Upper lobe of right lung (tissue), 1 donor: Measurements from ENCODE around the gene GLI3. TPM values are rescaled to one million over a fixed set of nuclear protein-coding genes. Genes with fewer than 3 reads are reported as not detected.

Source experiments
- ATAC-seq: fragments of 200-7000 bp; cut with Tn5 transposase; one replicate; pipeline ENCODE4 v1.9.1; 2020; ENCODE audit warnings: mild to moderate bottlenecking, moderate library complexity
- DNase-seq: peaks from one replicate; pipeline ENCODE4 v3.0.0-alpha.2; 2020
- H3K27ac ChIP-seq: fragments of 200-600 bp; one replicate; pipeline ENCODE4 v1.8.0; 2022
- H3K27me3 ChIP-seq: fragments of 200-600 bp; one replicate; pipeline ENCODE4 v1.8.0; 2022; ENCODE audit warnings: mild to moderate bottlenecking
- H3K36me3 ChIP-seq: fragments of 200-600 bp; one replicate; pipeline ENCODE4 v1.8.0; 2022
- H3K4me1 ChIP-seq: fragments of 200-600 bp; one replicate; pipeline ENCODE4 v1.8.0; 2022
- H3K4me3 ChIP-seq: fragments of 200-600 bp; one replicate; pipeline ENCODE4 v1.8.0; 2022; ENCODE audit warnings: mild to moderate bottlenecking
- H3K9me3 ChIP-seq: fragments of 200-600 bp; one replicate; pipeline ENCODE4 v1.8.0; 2022
- CTCF ChIP-seq: fragments of 200-600 bp; IDR thresholded peaks from one replicate; pipeline ENCODE4 v1.8.0; 2022; ENCODE audit warnings: antibody characterized with exemption
- intact Hi-C: fragments of 100-400 bp; cut with DNase I; formaldehyde crosslinking; loops from one replicate; pipeline ENCODE4 v1.11.0; 2022
- total RNA-seq: library from RNA; stranded (reverse); fragmentation: NEBNext Ultra II Directional; extraction: Animal tissue kit (Norgen Biotek cat#: 25700); gene quantifications from one replicate; pipeline ENCODE4 v1.2.1, GENCODE V29; 2021
- donor health status: DM: no; HTN: yes; CAD: no; lungs with severe emphysema.

The GLI3 gene
- total RNA-seq, 1 donor from 2014 or later = 17.5 TPM

- no peaks in the 10 kb centered on the region for H3K36me3 ChIP-seq
- no peaks in the 10 kb centered on the region for H3K9me3 ChIP-seq
- ATAC-seq (no peak), DNase-seq (no peak)
- peaks cover 7% of the 10 kb centered on the region for H3K4me1 ChIP-seq
- no peaks in the 10 kb centered on the region for H3K27me3 ChIP-seq
- H3K27ac ChIP-seq = no peak overlapping the region
- no peak overlapping the region for H3K4me3 ChIP-seq
- intact Hi-C loops = no loop called here
- no peak for TF ChIP-seq CTCF
These were observed 39.6 kb downstream of the GLI3 start for GRCh38 chr7:42197451-42197850.

GRCh38 chr7:42194238-42194637 is 42.8 kb downstream of the GLI3 start:
- intact Hi-C loops = no loop called here
- Histone ChIP-seq H3K27ac (no peak overlapping the region), H3K27me3 (no peaks in the 10 kb centered on the region), H3K36me3 (no peaks in the 10 kb centered on the region), H3K4me3 (no peak overlapping the region), H3K4me1 (peaks cover 7% of the 10 kb centered on the region), H3K9me3 (no peaks in the 10 kb centered on the region)
- DNase-seq (no peak), ATAC-seq (no peak)
- no peak for TF ChIP-seq CTCF

GRCh38 chr7:42193471-42194129 is 43.4 kb downstream of the GLI3 start:
- DNase-seq = no peak
- H3K36me3 ChIP-seq = no peaks in the 10 kb centered on the region
- ATAC-seq = no peak
- intact Hi-C loops = no loop called here
- no peaks in the 10 kb centered on the region for H3K9me3 ChIP-seq
- peaks cover 7% of the 10 kb centered on the region for H3K4me1 ChIP-seq
- H3K27ac ChIP-seq = no peak overlapping the region
- no peak for TF ChIP-seq CTCF
- no peak overlapping the region for H3K4me3 ChIP-seq
- no peaks in the 10 kb centered on the region for H3K27me3 ChIP-seq

GRCh38 chr7:42192851-42193461 is 44.1 kb downstream of the GLI3 start:
- Histone ChIP-seq H3K27ac (no peak overlapping the region), H3K36me3 (no peaks in the 10 kb centered on the region), H3K27me3 (no peaks in the 10 kb centered on the region), H3K4me3 (no peak overlapping the region), H3K4me1 (peaks cover 7% of the 10 kb centered on the region), H3K9me3 (no peaks in the 10 kb centered on the region)
- DNase-seq (no peak), ATAC-seq (no peak)
- intact Hi-C loops = no loop called here
- TF ChIP-seq CTCF = no peak

- intact Hi-C loops = no loop called here
- Histone ChIP-seq H3K9me3 (no peaks in the 10 kb centered on the region), H3K36me3 (no peaks in the 10 kb centered on the region), H3K4me3 (no peak overlapping the region), H3K4me1 (peaks cover 7% of the 10 kb centered on the region), H3K27me3 (no peaks in the 10 kb centered on the region), H3K27ac (no peak overlapping the region)
- DNase-seq = no peak
- TF ChIP-seq CTCF = no peak
- no peak for ATAC-seq
These were observed 44.9 kb downstream of the GLI3 start for GRCh38 chr7:42192066-42192465.
